ENCODE results near the gene SPATA46. TPM values are rescaled to one million over a fixed set of nuclear protein-coding genes. Genes with fewer than 3 reads are reported as not detected.
A peak's percentile ranks its signal among the peaks of the same experiment; 100 is the strongest.

Gene SPATA46
- total and polyA plus RNA-seq, 2 donors from 2014 or later: not detected

DNA sequence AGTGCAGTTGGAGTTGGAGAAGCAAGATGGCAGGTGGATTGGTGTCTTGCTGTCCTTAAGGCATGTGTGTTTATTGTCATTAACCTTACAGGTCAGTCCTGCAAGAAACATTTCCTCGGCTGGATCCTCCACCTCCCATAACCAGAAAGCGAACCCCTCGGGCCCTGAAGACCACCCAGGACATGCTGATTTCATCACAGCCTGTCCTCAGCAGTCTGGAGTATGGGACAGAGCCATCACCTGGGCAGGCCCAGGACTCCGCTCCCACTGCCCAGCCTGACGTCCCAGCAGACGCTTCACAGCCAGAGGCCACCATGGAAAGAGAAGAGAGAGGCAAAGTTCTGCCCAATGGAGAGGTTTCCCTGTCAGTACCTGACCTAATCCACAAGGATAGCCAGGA, 6.4 kb upstream of the SPATA46 start:
- no peak for FAIRE-seq
- TF ChIP-seq, protein P1, sequence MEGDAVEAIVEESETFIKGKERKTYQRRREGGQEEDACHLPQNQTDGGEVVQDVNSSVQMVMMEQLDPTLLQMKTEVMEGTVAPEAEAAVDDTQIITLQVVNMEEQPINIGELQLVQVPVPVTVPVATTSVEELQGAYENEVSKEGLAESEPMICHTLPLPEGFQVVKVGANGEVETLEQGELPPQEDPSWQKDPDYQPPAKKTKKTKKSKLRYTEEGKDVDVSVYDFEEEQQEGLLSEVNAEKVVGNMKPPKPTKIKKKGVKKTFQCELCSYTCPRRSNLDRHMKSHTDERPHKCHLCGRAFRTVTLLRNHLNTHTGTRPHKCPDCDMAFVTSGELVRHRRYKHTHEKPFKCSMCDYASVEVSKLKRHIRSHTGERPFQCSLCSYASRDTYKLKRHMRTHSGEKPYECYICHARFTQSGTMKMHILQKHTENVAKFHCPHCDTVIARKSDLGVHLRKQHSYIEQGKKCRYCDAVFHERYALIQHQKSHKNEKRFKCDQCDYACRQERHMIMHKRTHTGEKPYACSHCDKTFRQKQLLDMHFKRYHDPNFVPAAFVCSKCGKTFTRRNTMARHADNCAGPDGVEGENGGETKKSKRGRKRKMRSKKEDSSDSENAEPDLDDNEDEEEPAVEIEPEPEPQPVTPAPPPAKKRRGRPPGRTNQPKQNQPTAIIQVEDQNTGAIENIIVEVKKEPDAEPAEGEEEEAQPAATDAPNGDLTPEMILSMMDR (IDR thresholded peaks at IDR 0.05; ENCODE audit: borderline replicate concordance, extremely low read depth, insufficient read depth): no peak
- no peaks in the 10 kb centered on the region for H3K27me3 ChIP-seq (ENCODE audit: control insufficient read depth, insufficient read depth, low read length)

DNA sequence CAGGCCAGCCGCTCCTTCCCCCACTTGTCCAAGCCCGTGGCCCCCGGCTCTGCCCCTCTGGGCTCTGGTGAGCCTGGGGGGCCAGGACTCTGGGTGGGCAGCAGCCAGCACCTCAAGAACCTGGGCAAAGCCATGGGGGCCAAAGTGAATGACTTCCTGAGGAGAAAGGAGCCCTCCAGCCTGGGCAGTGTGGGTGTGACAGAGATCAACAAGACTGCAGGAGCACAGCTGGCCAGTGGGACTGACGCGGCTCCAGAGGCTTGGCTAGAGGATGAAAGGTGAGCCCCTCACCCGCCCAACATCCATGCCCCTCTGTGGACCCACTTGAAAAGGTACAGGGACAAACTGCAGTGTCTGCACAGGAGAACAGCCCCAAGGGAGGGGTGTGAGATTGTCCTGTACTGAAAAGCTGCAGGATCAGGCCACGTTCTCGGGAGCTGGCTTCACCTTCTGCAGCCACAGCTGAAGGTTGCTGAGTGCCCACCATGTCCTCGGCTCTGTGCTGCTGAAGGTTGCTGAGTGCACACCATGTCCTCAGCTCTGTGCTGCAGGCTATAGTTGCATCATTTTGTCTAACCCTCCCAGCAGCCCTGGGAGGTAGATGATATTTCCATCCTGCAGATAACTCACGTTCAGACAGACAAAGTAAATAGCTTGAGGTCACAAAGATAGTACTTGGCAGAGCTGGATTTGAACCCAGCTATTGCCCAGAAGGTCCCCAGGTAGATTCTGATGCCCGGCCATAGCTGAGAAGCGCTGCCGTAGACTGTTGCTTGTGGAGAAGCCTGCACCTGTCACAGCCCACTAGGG, 5.5 kb upstream of the SPATA46 start:
- H3K27me3 ChIP-seq (ENCODE audit: control insufficient read depth, insufficient read depth, low read length): no peaks in the 10 kb centered on the region
- peaks cover 0 to 4% (median 0%) of the 10 kb centered on the region in 3 donors for H3K36me3 ChIP-seq (ENCODE audit: control insufficient read depth in 2 of 3, insufficient read depth in 3 of 3, low read length in 3 of 3)
- no peak overlapping the region for H3K4me3 ChIP-seq (ENCODE audit: low read length in 3 of 3)
- no peak overlapping the region for H3K9ac ChIP-seq (ENCODE audit: low read length in 3 of 3)
- no peaks in the 10 kb centered on the region for H3K9me3 ChIP-seq (ENCODE audit: control insufficient read depth in 2 of 3, insufficient read depth in 1 of 3, low read length in 3 of 3)
- TF ChIP-seq, protein P1 (IDR thresholded peaks at IDR 0.05; ENCODE audit: borderline replicate concordance, extremely low read depth, insufficient read depth): no peak
- H3K27ac ChIP-seq (ENCODE audit: low read depth in 2 of 2, low read length in 2 of 2): peak overlapping the region in 1 of 2 donors; percentile 71
- DNase-seq (peak in 1 of 5 donors; percentile 61), FAIRE-seq (no peak)
- intact Hi-C loops (cut with DNase I): no loop called here
- peaks cover 0 to 5% (median 0%) of the 10 kb centered on the region in 3 donors for H3K4me1 ChIP-seq (ENCODE audit: control insufficient read depth in 2 of 3, insufficient read depth in 2 of 3, low read depth in 1 of 3, low read length in 3 of 3)

More for the DNA sequence above, 6.4 kb upstream of the SPATA46 start:
- Histone ChIP-seq H3K36me3 (ENCODE audit: control insufficient read depth in 2 of 3, insufficient read depth in 3 of 3, low read length in 3 of 3) (peaks cover 0 to under 1% (median 0%) of the 10 kb centered on the region in 3 donors), H3K9me3 (ENCODE audit: control insufficient read depth in 2 of 3, insufficient read depth in 1 of 3, low read length in 3 of 3) (no peaks in the 10 kb centered on the region), H3K4me3 (ENCODE audit: low read length in 3 of 3) (no peak overlapping the region), H3K27ac (ENCODE audit: low read depth in 2 of 2, low read length in 2 of 2) (no peak overlapping the region), H3K9ac (ENCODE audit: low read length in 3 of 3) (no peak overlapping the region), H3K4me1 (ENCODE audit: control insufficient read depth in 2 of 3, insufficient read depth in 2 of 3, low read depth in 1 of 3, low read length in 3 of 3) (peaks cover 0 to 5% (median 0%) of the 10 kb centered on the region in 3 donors)
- DNase-seq: no peak
- intact Hi-C loops (cut with DNase I): no loop called here

DNA sequence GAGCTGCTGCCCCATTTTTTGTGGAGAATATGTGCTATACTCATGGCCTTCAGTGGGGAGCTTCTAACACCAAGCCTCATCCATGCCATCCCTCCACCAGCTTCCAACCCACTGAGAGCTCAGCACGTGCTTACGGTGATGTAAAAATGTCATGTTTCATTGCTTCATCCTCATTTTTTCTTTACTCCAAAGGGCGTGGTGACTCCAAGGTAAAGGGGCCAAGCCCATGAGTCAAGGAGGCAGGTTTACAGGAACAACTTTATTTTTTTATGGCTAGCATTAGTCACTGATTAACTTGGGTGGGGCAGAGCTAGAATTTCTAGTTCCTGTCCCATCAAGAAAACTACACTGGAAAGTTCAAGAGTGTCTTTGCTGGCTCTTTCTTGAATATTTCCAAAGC, 4.7 kb upstream of the SPATA46 start, which contains the start of gene C1orf226:
C1orf226 (plus strand) TSS at position 346 of the 400 bp plus-strand sequence. CDS start 174 bp downstream, outside the sequence.
- FAIRE-seq: no peak
- DNase-seq: peak in 2 of 5 donors; percentile 25 to 33
- Histone ChIP-seq H3K4me3 (ENCODE audit: low read length in 3 of 3) (no peak within 1 kb of the TSS), H3K36me3 (ENCODE audit: control insufficient read depth in 2 of 3, insufficient read depth in 3 of 3, low read length in 3 of 3) (peaks cover 0 to 4% (median 0%) of the 10 kb centered on the region in 3 donors), H3K4me1 (ENCODE audit: control insufficient read depth in 2 of 3, insufficient read depth in 2 of 3, low read depth in 1 of 3, low read length in 3 of 3) (peaks cover 0 to 5% (median 0%) of the 10 kb centered on the region in 3 donors), H3K9me3 (ENCODE audit: control insufficient read depth in 2 of 3, insufficient read depth in 1 of 3, low read length in 3 of 3) (no peaks in the 10 kb centered on the region), H3K27ac (ENCODE audit: low read depth in 2 of 2, low read length in 2 of 2) (peak within 1 kb of the TSS in 1 of 2 donors; percentile 71), H3K9ac (ENCODE audit: low read length in 3 of 3) (no peak within 1 kb of the TSS), H3K27me3 (ENCODE audit: control insufficient read depth, insufficient read depth, low read length) (no peaks in the 10 kb centered on the region)
- intact Hi-C loops (cut with DNase I): no loop called here
- TF ChIP-seq, protein P1 (IDR thresholded peaks at IDR 0.05; ENCODE audit: borderline replicate concordance, extremely low read depth, insufficient read depth): no peak
